ENCODE measurements around the gene OSBPL9. TPM values are rescaled to one million over a fixed set of nuclear protein-coding genes. Genes with fewer than 3 reads are reported as not detected.

OSBPL9 gene
- total and polyA plus RNA-seq, 9 of the 15 experiments (the other 6 are each of a cell fraction or from before 2014, with no cell fraction given): 43.9 to 217 (median 170) TPM

DNA sequence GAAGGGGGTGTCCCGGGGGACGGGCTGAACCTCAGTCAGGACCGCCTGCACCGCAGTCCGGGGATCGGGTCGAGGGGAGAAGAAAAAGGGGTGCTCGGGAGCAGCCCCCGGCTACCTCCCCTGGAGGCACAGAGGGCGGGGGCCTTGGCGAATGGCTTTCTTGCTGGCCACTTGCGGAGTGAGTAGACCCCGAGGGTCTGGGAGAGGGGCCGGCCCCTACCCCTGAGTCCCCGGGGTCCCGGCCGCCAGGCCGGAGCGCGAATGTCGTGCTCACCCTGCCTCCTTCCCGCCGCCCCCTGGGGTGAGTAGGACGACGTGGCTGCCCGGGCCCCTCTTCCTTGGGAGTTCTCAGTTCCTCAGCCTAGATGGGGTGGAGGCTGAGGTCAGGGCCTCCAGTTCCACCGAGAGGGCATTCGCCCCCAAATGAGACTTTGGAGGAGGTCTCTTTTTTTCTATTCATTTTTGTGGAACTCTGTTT, 113.0 kb downstream of the OSBPL9 start (continued):
- TF ChIP-seq, protein P1, sequence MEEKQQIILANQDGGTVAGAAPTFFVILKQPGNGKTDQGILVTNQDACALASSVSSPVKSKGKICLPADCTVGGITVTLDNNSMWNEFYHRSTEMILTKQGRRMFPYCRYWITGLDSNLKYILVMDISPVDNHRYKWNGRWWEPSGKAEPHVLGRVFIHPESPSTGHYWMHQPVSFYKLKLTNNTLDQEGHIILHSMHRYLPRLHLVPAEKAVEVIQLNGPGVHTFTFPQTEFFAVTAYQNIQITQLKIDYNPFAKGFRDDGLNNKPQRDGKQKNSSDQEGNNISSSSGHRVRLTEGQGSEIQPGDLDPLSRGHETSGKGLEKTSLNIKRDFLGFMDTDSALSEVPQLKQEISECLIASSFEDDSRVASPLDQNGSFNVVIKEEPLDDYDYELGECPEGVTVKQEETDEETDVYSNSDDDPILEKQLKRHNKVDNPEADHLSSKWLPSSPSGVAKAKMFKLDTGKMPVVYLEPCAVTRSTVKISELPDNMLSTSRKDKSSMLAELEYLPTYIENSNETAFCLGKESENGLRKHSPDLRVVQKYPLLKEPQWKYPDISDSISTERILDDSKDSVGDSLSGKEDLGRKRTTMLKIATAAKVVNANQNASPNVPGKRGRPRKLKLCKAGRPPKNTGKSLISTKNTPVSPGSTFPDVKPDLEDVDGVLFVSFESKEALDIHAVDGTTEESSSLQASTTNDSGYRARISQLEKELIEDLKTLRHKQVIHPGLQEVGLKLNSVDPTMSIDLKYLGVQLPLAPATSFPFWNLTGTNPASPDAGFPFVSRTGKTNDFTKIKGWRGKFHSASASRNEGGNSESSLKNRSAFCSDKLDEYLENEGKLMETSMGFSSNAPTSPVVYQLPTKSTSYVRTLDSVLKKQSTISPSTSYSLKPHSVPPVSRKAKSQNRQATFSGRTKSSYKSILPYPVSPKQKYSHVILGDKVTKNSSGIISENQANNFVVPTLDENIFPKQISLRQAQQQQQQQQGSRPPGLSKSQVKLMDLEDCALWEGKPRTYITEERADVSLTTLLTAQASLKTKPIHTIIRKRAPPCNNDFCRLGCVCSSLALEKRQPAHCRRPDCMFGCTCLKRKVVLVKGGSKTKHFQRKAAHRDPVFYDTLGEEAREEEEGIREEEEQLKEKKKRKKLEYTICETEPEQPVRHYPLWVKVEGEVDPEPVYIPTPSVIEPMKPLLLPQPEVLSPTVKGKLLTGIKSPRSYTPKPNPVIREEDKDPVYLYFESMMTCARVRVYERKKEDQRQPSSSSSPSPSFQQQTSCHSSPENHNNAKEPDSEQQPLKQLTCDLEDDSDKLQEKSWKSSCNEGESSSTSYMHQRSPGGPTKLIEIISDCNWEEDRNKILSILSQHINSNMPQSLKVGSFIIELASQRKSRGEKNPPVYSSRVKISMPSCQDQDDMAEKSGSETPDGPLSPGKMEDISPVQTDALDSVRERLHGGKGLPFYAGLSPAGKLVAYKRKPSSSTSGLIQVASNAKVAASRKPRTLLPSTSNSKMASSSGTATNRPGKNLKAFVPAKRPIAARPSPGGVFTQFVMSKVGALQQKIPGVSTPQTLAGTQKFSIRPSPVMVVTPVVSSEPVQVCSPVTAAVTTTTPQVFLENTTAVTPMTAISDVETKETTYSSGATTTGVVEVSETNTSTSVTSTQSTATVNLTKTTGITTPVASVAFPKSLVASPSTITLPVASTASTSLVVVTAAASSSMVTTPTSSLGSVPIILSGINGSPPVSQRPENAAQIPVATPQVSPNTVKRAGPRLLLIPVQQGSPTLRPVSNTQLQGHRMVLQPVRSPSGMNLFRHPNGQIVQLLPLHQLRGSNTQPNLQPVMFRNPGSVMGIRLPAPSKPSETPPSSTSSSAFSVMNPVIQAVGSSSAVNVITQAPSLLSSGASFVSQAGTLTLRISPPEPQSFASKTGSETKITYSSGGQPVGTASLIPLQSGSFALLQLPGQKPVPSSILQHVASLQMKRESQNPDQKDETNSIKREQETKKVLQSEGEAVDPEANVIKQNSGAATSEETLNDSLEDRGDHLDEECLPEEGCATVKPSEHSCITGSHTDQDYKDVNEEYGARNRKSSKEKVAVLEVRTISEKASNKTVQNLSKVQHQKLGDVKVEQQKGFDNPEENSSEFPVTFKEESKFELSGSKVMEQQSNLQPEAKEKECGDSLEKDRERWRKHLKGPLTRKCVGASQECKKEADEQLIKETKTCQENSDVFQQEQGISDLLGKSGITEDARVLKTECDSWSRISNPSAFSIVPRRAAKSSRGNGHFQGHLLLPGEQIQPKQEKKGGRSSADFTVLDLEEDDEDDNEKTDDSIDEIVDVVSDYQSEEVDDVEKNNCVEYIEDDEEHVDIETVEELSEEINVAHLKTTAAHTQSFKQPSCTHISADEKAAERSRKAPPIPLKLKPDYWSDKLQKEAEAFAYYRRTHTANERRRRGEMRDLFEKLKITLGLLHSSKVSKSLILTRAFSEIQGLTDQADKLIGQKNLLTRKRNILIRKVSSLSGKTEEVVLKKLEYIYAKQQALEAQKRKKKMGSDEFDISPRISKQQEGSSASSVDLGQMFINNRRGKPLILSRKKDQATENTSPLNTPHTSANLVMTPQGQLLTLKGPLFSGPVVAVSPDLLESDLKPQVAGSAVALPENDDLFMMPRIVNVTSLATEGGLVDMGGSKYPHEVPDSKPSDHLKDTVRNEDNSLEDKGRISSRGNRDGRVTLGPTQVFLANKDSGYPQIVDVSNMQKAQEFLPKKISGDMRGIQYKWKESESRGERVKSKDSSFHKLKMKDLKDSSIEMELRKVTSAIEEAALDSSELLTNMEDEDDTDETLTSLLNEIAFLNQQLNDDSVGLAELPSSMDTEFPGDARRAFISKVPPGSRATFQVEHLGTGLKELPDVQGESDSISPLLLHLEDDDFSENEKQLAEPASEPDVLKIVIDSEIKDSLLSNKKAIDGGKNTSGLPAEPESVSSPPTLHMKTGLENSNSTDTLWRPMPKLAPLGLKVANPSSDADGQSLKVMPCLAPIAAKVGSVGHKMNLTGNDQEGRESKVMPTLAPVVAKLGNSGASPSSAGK (IDR thresholded peaks at IDR 0.05): no peak
- TF ChIP-seq, protein P2, sequence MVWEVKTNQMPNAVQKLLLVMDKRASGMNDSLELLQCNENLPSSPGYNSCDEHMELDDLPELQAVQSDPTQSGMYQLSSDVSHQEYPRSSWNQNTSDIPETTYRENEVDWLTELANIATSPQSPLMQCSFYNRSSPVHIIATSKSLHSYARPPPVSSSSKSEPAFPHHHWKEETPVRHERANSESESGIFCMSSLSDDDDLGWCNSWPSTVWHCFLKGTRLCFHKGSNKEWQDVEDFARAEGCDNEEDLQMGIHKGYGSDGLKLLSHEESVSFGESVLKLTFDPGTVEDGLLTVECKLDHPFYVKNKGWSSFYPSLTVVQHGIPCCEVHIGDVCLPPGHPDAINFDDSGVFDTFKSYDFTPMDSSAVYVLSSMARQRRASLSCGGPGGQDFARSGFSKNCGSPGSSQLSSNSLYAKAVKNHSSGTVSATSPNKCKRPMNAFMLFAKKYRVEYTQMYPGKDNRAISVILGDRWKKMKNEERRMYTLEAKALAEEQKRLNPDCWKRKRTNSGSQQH (CRISPR knock-in tag; IDR thresholded peaks at IDR 0.05): peak; percentile 36; the same call in 1 of the 2 replicates
- TF ChIP-seq POLR2B (IDR thresholded peaks at IDR 0.05; ENCODE audit: low read depth, partially characterized antibody) (peak; percentile 67), PHF8 (IDR thresholded peaks at IDR 0.05; ENCODE audit: borderline replicate concordance, low read length) (peak; percentile 95), PCBP1 (IDR thresholded peaks at IDR 0.05; ENCODE audit: low read depth, low read length, poor library complexity, severe bottlenecking) (peak; percentile 40), SREBF1 (IDR thresholded peaks at IDR 0.05; ENCODE audit: borderline replicate concordance, low read depth, low read length) (no peak), GATAD2B (IDR thresholded peaks at IDR 0.05; ENCODE audit: borderline replicate concordance) (no peak), RBFOX2 (IDR thresholded peaks at IDR 0.05; ENCODE audit: low read depth, low read length) (peak; percentile 84), KDM5B (IDR thresholded peaks at IDR 0.05; ENCODE audit: insufficient replicate concordance, low read depth, low read length) (peak; percentile 36), EP300 (IDR thresholded peaks at IDR 0.05; ENCODE audit: low read length) (no peak), MTA1 (IDR thresholded peaks at IDR 0.05; ENCODE audit: borderline replicate concordance) (peak; percentile 46; the same call in 1 of the 2 replicates), PHB (CRISPR knock-in tag; IDR thresholded peaks at IDR 0.05) (peak; percentile 76; the same call in 1 of the 2 replicates), RUNX1 (IDR thresholded peaks at IDR 0.05; ENCODE audit: low read depth) (no peak), MTA3 (IDR thresholded peaks at IDR 0.05; ENCODE audit: borderline replicate concordance) (peak; percentile 12; the same call in 1 of the 2 replicates), GTF2E2 (tag; IDR thresholded peaks at IDR 0.05) (0 out of 2 replicates have a peak, but pooled peaks have one; percentile 40)
- TF ChIP-seq, protein P3, sequence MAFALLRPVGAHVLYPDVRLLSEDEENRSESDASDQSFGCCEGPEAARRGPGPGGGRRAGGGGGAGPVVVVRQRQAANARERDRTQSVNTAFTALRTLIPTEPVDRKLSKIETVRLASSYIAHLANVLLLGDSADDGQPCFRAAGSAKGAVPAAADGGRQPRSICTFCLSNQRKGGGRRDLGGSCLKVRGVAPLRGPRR (CRISPR knock-in tag; IDR thresholded peaks at IDR 0.05): no peak
